Endothelial cell of umbilical vein (primary cell): Measurements from ENCODE around the gene DPF3. TPM values are rescaled to one million over a fixed set of nuclear protein-coding genes. Genes with fewer than 3 reads are reported as not detected.

ENCODE experiments used
- BruUV-seq: library from RNA; stranded (reverse); fragments of 400-500 nt; replicated peaks from 2 replicates; lab custom pipeline; 2021; lab: Mats Ljungman, UMichigan
- CTCF ChIA-PET: fragments of 300-600, 350-600 bp; sonication (Branson Sonifier 250); formaldehyde crosslinking; loops from one replicate; lab custom pipeline; 2021; ENCODE audit warnings: antibody characterized with exemption, inconsistent platforms; lab: Charles Lee
- POLR2A ChIA-PET: fragments of 300-600, 350-600 bp; sonication (Branson Sonifier 250); formaldehyde crosslinking; loops from one replicate; lab custom pipeline; 2021; ENCODE audit warnings: antibody characterized with exemption, inconsistent platforms; lab: Charles Lee
- DNase-seq: peaks from one replicate; pipeline ENCODE4 v3.0.0-alpha.2; 2011; ENCODE audit warnings: low read depth, low spot score
- FAIRE-seq: peaks from 2 replicates; lab custom pipeline; 2011; peaks lifted over from hg19 to GRCh38; lab: Jason Lieb, UNC
- H2AFZ ChIP-seq: 2 replicates; pipeline ENCODE4 v1.6.0; 2012; ENCODE audit warnings: low read depth, low read length, control low read depth, inconsistent platforms
- H3K27ac ChIP-seq: 2 replicates; pipeline ENCODE4 v1.5.1; 2011; ENCODE audit warnings: low read depth, mild to moderate bottlenecking, control low read depth, low read length, moderate library complexity; ENCODE audit not compliant: insufficient read depth
- H3K27me3 ChIP-seq, 2 experiments: 2 replicates each; pipeline versions ENCODE4 v1.6.0 to v1.6.1; 2011; ENCODE audit warnings: low read length in 2 of 2, mixed read lengths in 1 of 2; ENCODE audit not compliant: control insufficient read depth in 2 of 2, insufficient read depth in 2 of 2
- H3K36me3 ChIP-seq, 2 experiments: 2 replicates in 1 of 2; 3 replicates in 1 of 2; pipeline ENCODE4 v1.5.1; 2011; ENCODE audit warnings: low read length in 2 of 2, mild to moderate bottlenecking in 1 of 2, moderate library complexity in 1 of 2; ENCODE audit not compliant: control insufficient read depth in 2 of 2, insufficient read depth in 2 of 2; ENCODE audit errors: extremely low read depth in 1 of 2
- H3K4me1 ChIP-seq: 3 replicates; pipeline ENCODE4 v1.5.1; 2011; ENCODE audit warnings: mild to moderate bottlenecking, low read length; ENCODE audit not compliant: control insufficient read depth, insufficient read depth; ENCODE audit errors: extremely low read depth
- H3K4me2 ChIP-seq: 2 replicates; pipeline ENCODE4 v1.6.1; 2011; ENCODE audit warnings: low read length, control low read depth, mixed read lengths; ENCODE audit not compliant: insufficient read depth
- H3K4me3 ChIP-seq, 3 experiments: fragments of 200-600 bp in 1 of 3; sonication (generic), shearing (Covaris generic) in 1 of 3; replicated peaks in 1 of 3; 2 replicates each; pipeline ENCODE4 v1.5.1; 2011 to 2016; ENCODE audit warnings: control low read depth in 3 of 3, low read length in 3 of 3, mild to moderate bottlenecking in 2 of 3, inconsistent platforms in 1 of 3, low read depth in 1 of 3, moderate library complexity in 1 of 3; ENCODE audit not compliant: insufficient read depth in 1 of 3
- H3K79me2 ChIP-seq: 2 replicates; pipeline ENCODE4 v1.6.0; 2012; ENCODE audit warnings: low read length, inconsistent platforms; ENCODE audit not compliant: control insufficient read depth, insufficient read depth
- H3K9ac ChIP-seq: replicated peaks from 2 replicates; pipeline ENCODE3; 2011; ENCODE audit warnings: low read length, control low read depth; ENCODE audit not compliant: insufficient read depth; ENCODE audit errors: extremely low read depth
- H3K9me1 ChIP-seq: replicated peaks from 3 replicates; pipeline ENCODE4 v1.6.0; 2011; ENCODE audit warnings: mild to moderate bottlenecking, low read length; ENCODE audit not compliant: control insufficient read depth, insufficient read depth; ENCODE audit errors: extremely low read depth
- H3K9me3 ChIP-seq: replicated peaks from 2 replicates; pipeline ENCODE4 v1.5.1; 2012; ENCODE audit warnings: low read length, inconsistent platforms; ENCODE audit not compliant: control insufficient read depth, insufficient read depth
- H4K20me1 ChIP-seq: replicated peaks from 2 replicates; pipeline ENCODE3; 2011; ENCODE audit warnings: mild to moderate bottlenecking, low read length; ENCODE audit not compliant: control insufficient read depth, insufficient read depth; ENCODE audit errors: extremely low read depth
- EZH2 ChIP-seq: IDR thresholded peaks from 2 replicates; pipeline ENCODE4 v1.6.1; 2012; ENCODE audit warnings: borderline replicate concordance, low read depth, mild to moderate bottlenecking, moderate library complexity, low read length, inconsistent platforms; ENCODE audit not compliant: severe bottlenecking
- FOS ChIP-seq: IDR thresholded peaks from 2 replicates; pipeline ENCODE4 v1.6.1; 2011; ENCODE audit warnings: mild to moderate bottlenecking, low read length, moderate library complexity, borderline replicate concordance; ENCODE audit not compliant: insufficient read depth
- GATA2 ChIP-seq: IDR thresholded peaks from 2 replicates; pipeline ENCODE4 v1.7.0; 2011; ENCODE audit warnings: low read depth, mild to moderate bottlenecking, moderate library complexity, mixed read lengths, low read length; ENCODE audit not compliant: insufficient read length, insufficient read depth
- JUN ChIP-seq: IDR thresholded peaks from 2 replicates; pipeline ENCODE4 v1.6.1; 2011; ENCODE audit warnings: borderline replicate concordance, low read depth; ENCODE audit not compliant: insufficient read length, insufficient read depth
- MYC ChIP-seq: IDR thresholded peaks from one replicate; pipeline ENCODE4 v1.6.1; 2011; ENCODE audit warnings: mild to moderate bottlenecking, low read depth, low read length
- POLR2A ChIP-seq: IDR thresholded peaks from 2 replicates; pipeline ENCODE4 v1.6.1; 2012; ENCODE audit warnings: low read depth, mild to moderate bottlenecking, control low read depth, low read length
- POLR2AphosphoS5 ChIP-seq: IDR thresholded peaks from 2 replicates; pipeline ENCODE4 v1.6.1; 2012; ENCODE audit warnings: low read depth, mild to moderate bottlenecking, control low read depth, low read length, moderate library complexity; ENCODE audit not compliant: insufficient read depth
- dilution Hi-C: fragments of 300-500 bp; cut with MboI; formaldehyde crosslinking; loops from one replicate; pipeline ENCODE4 v1.15.0; 2019; ENCODE audit warnings: low sequenced_read_pairs; ENCODE audit not compliant: extremely low pct_ligation_motif_present
- intact Hi-C: fragments of 100-400 bp; cut with micrococcal nuclease; formaldehyde crosslinking; loops from one replicate; pipeline ENCODE4 v1.10.0; 2022
- polyA plus RNA-seq, 4 experiments: library from polyadenylated mRNA; depleted of rRNA in 3 of 4; stranded (reverse) in 3 of 4; unstranded in 1 of 4; fragments of >200 nt; gene quantifications; 2 replicates each; pipeline versions ENCODE4 v1.2.1 to v1.2.3, GENCODE V29; 2011 to 2012; ENCODE audit warnings: missing spikeins in 1 of 4
- total RNA-seq: library from RNA; stranded (reverse); gene quantifications from 2 replicates; pipeline ENCODE4 v1.2.3, GENCODE V29; 2021
- TF ChIP-seq, protein P1 (sequence below): IDR thresholded peaks from 2 replicates; pipeline ENCODE4 v1.6.1; 2011; ENCODE audit not compliant: insufficient read depth, insufficient read length
- TF ChIP-seq, protein P2 (sequence below), 2 donors: IDR thresholded peaks; 1 replicate in 1 of 2; 2 replicates in 1 of 2; pipeline ENCODE4 v1.5.1; 2011; ENCODE audit warnings: low read length in 2 of 2, mild to moderate bottlenecking in 2 of 2, moderate library complexity in 2 of 2, control low read depth in 1 of 2, inconsistent platforms in 1 of 2, low read depth in 1 of 2; ENCODE audit not compliant: insufficient read depth in 1 of 2; ENCODE audit errors: extremely low read depth in 1 of 2

The DPF3 gene
- total and polyA plus RNA-seq, 2 donors (not counting 3 experiments of a cell fraction or from before 2014, with no cell fraction given) = 2.4 to 3.5 TPM

- Histone ChIP-seq H3K9ac (no peak overlapping the region), H3K79me2 (no peaks in the 10 kb centered on the region), H3K27ac (no peak overlapping the region), H3K4me2 (no peak overlapping the region), H3K4me3 (no peak overlapping the region), H3K4me1 (no peaks in the 10 kb centered on the region), H3K36me3 (no peaks in the 10 kb centered on the region), H3K9me3 (no peaks in the 10 kb centered on the region), H3K27me3 (no peaks in the 10 kb centered on the region), H2AFZ (no peak overlapping the region), H3K9me1 (no peaks in the 10 kb centered on the region), H4K20me1 (no peaks in the 10 kb centered on the region)
- no TSS peak for BruUV-seq
- no peak for FAIRE-seq
- no peak for TF ChIP-seq JUN
- TF ChIP-seq, protein P1, sequence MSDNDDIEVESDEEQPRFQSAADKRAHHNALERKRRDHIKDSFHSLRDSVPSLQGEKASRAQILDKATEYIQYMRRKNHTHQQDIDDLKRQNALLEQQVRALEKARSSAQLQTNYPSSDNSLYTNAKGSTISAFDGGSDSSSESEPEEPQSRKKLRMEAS = no peak
- dilution Hi-C loops = no loop called here
- ChIA-PET CTCF (no interaction called here), POLR2A (no interaction called here)
- intact Hi-C loops = no loop called here
- DNase-seq = no peak
These were observed 192.7 kb downstream of the DPF3 start for GRCh38 chr14:72701237-72701565.

GRCh38 chr14:72700338-72701236 is 193.3 kb downstream of the DPF3 start:
- CTCF ChIA-PET = no interaction called here
- intact Hi-C loops = no loop called here
- Histone ChIP-seq H4K20me1 (no peaks in the 10 kb centered on the region), H3K4me1 (no peaks in the 10 kb centered on the region), H3K9me3 (no peaks in the 10 kb centered on the region), H3K9me1 (no peaks in the 10 kb centered on the region), H3K27ac (no peak overlapping the region), H3K4me3 (no peak overlapping the region), H2AFZ (no peak overlapping the region), H3K9ac (no peak overlapping the region), H3K4me2 (no peak overlapping the region), H3K36me3 (no peaks in the 10 kb centered on the region), H3K27me3 (no peaks in the 10 kb centered on the region), H3K79me2 (no peaks in the 10 kb centered on the region)
- POLR2A ChIA-PET = interaction anchor here (0.7 kb wide), 1 partner anchor 21 kb away, joined by 3 read pairs; no protein-coding TSS in a partner anchor
- BruUV-seq = no TSS peak
- dilution Hi-C loops = no loop called here
- FAIRE-seq (no peak), DNase-seq (no peak)
- TF ChIP-seq GATA2 (no peak), POLR2AphosphoS5 (no peak), EZH2 (no peak), JUN (no peak), FOS (no peak), MYC (no peak), POLR2A (no peak)
- TF ChIP-seq, protein P1 = no peak
- TF ChIP-seq, protein P2, sequence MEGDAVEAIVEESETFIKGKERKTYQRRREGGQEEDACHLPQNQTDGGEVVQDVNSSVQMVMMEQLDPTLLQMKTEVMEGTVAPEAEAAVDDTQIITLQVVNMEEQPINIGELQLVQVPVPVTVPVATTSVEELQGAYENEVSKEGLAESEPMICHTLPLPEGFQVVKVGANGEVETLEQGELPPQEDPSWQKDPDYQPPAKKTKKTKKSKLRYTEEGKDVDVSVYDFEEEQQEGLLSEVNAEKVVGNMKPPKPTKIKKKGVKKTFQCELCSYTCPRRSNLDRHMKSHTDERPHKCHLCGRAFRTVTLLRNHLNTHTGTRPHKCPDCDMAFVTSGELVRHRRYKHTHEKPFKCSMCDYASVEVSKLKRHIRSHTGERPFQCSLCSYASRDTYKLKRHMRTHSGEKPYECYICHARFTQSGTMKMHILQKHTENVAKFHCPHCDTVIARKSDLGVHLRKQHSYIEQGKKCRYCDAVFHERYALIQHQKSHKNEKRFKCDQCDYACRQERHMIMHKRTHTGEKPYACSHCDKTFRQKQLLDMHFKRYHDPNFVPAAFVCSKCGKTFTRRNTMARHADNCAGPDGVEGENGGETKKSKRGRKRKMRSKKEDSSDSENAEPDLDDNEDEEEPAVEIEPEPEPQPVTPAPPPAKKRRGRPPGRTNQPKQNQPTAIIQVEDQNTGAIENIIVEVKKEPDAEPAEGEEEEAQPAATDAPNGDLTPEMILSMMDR (IDR thresholded peaks at IDR 0.05; ENCODE audit: extremely low read depth in 1 of 2, insufficient read depth in 1 of 2, low read depth in 1 of 2, low read length in 2 of 2) = no peak
